GM18502 (cell line): ENCODE measurements around the gene OLR1.
"Not testable (repeated sequence)": the region's sequence is repeated elsewhere in the genome, so short reads cannot be mapped to it uniquely, and the experiment has no call there.

Experiments used
- ATAC-seq: cut with Tn5 transposase; IDR thresholded peaks from one replicate; pipeline ENCODE4 v1.9.1; 2021; ENCODE audit warnings: mild to moderate bottlenecking; ENCODE audit not compliant: unreplicated experiment, poor library complexity

Gene OLR1

GRCh38 chr12:10171973-10172728 is at the start of gene OLR1:
Gene OLR1, minus strand, starts transcription at chr12:10172132. Its CDS starts 55 bp downstream, at chr12:10172077.
- ATAC-seq = no peak

DNA sequence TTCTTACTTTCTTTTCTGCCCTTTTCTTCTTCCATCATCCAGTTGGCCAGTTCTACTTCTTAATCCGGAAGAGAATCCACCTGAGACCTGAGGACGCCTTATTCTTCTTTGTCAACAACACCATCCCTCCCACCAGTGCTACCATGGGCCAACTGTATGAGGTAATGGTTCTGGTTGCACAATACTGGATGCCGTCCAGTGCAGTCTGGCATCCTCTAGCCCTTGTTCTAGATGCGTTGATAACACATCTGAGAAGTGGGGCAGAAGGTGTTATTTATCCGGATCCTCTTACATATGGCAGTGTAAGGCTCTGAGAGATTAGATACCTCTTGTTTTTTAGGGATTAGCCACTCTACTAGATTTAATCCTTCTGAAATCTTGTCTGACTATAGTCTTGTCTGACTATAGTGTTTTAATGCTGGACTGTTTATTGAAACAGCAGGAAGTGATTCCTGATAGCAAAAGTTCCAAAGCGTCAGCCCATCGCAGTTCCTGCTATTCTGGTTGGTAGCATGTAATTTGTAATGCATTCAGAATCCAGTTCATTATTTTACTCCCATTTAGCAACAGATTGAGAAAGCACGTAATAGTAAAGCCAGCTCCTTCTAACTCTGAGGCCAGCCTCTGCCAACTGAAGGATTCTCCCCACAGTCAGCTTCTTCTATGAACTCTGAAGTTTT is 48.6 kb upstream of the OLR1 start:
- ATAC-seq = no peak

- ATAC-seq = no peak
These were observed 46.1 kb upstream of the OLR1 start for GRCh38 chr12:10218021-10218420.

DNA sequence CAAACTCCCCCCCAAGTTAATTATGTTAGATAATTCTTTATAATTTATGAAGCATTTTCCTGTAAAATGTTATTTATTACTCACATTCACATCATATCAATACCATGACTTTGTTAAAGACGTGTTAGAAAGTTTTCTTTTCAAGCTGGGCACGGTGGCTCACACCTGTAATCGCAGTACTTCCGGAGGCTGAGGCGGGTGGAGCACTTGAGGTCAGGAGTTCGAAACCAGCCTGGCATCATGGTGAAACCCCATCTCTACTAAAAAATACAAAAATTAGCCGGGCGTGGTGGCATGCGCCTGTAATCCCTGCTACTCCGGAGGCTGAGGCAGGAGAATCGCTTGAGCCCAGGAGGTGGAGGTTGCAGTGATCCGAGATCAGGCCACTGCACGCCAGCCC is 44.0 kb upstream of the OLR1 start:
- ATAC-seq = not testable (repeated sequence)

DNA sequence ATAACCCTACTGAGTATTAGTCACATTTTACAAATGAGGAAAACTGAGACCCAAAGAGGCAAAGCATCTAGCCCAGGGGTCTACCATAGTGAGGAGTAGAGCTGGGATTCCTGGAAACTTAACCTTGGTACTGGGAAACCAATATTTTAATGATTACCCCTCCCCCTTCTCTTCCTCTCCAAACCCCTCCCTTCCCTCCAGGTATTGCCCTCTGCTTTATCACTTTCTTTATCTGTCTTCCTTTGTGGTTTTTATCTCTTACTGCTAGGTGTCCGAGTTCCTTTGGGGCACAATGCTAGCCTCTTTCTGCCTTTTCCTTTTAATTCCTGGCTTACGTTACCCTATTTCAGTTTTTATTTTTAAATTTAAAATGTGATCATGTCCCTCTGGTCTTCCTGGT is 43.5 kb upstream of the OLR1 start:
- no peak for ATAC-seq

- no peak for ATAC-seq
These were observed 42.9 kb upstream of the OLR1 start for GRCh38 chr12:10214895-10215267.

DNA sequence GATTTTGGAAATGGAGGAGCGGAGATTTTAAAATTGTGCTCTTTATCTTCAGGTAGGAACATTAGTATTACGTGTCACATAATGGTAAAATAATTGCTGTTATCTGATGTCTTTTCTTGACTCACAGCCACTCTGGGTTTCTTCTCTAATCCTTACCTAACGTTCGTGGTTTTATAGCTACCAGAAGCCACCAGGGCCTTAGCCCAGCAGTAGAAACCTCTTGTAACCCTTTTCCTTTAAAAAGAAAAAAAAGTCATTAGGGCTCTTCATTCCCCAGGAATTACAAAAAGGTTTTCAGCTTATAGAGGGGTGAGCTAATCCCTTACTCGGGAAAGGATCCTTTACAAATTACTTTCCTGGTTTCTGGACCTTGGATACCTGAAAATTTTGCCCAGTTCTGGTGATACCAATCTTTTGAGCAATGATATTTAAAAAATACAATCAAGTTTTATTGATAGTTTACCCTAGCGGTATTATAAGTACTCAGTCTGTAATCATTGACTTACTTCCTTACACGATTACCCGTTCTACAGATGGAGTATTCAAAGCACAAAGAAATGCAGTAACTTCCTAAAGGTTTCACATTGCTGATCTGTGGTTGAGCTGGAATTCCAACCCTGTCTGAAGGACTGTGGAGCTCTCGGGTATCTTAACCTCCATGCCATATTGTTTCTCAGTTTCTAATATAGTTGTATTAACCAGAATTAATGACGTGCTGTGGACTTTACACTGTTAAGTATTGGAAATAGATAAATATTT is 42.4 kb upstream of the OLR1 start:
- ATAC-seq = no peak

DNA sequence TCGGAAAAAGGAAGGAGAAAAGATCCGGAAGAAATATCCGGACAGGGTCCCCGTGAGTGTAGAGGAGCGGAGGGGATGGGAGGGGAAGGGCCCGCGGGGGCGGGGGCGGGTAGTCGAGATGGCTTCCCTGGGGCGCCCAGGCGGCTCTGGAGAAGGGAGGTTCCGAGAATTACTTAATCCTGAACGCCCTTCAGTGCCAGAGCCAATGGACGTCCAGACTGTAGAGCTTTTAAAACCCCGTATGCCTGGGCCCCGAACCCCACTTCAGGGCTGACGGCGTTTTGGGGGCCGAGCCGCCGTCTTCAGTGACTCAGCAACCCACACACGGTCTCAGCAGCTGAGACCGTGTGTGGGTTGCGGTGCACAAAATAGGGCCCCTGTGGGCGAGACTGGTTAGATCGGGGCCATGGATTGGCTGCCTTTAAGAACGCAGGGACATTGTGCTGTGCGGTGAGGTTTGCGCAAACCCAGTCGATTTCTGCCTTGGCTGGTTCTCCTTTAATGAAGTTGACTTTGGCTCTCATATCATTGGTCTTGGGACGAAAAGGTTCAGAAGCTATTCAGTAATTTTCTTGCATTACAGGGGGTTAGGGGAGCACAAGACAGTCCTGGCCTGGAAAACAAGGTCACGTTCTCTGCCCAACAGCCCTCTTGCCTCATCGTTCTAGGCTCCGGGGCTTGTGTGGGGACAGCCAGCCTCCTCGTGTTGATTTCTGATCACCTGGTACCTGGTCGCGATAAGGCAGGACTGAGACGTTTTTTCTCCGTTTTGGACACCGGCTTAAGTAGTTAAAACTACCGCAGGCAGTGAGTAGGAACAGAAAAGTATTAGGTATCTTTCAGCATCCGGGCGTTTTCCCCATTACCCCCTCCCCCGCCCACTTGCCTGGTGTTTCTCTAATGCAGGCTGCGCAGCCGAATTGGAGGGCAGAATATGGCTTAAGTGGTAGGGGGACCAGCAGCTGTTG is 41.5 kb upstream of the OLR1 start:
- peak; percentile 62 for ATAC-seq

- ATAC-seq = peak; percentile 74
These were observed 40.8 kb upstream of the OLR1 start, which contains the start of gene GABARAPL1 for GRCh38 chr12:10212739-10213131. Gene GABARAPL1, plus strand, starts transcription at chr12:10212877. Its CDS starts 253 bp downstream, at chr12:10213130.

DNA sequence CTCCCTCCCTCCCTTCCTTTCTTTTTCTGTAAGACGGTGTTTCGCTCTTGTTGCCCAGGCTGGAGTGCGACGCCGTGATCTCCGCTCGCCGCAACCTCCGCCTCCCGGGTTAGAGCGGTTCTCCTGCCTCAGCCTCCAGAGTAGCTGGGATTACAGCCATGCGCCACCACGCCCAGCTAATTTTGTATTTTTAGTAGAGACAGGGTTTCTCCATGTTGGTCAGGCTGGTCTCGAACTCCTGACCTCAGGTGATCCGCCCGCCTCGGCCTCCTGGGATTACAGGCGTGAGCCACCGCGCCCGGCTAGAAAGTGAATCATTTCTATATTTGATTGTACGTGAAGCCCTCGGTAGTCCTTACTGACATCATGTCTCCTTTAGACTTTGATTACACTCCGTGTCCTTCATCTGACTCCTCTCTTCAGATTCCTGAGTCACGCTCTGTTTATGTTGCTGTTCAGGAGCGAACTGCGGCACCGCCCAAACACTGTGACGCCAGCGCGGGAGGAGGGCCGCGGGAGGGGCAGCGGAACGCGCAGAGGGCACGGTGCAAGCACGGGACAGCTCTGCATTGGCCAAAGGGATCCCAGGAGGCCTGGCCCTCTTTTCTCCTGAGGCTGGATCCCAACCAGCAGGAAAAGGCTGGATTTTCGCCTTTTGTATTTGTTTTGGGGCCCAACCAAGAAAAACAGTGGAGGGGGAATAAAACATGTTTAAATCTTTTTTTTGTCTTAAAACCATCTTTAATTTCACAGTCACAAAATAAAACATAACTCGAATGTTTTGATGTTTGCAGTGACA is 40.2 kb upstream of the OLR1 start:
- ATAC-seq = peak; percentile 75

DNA sequence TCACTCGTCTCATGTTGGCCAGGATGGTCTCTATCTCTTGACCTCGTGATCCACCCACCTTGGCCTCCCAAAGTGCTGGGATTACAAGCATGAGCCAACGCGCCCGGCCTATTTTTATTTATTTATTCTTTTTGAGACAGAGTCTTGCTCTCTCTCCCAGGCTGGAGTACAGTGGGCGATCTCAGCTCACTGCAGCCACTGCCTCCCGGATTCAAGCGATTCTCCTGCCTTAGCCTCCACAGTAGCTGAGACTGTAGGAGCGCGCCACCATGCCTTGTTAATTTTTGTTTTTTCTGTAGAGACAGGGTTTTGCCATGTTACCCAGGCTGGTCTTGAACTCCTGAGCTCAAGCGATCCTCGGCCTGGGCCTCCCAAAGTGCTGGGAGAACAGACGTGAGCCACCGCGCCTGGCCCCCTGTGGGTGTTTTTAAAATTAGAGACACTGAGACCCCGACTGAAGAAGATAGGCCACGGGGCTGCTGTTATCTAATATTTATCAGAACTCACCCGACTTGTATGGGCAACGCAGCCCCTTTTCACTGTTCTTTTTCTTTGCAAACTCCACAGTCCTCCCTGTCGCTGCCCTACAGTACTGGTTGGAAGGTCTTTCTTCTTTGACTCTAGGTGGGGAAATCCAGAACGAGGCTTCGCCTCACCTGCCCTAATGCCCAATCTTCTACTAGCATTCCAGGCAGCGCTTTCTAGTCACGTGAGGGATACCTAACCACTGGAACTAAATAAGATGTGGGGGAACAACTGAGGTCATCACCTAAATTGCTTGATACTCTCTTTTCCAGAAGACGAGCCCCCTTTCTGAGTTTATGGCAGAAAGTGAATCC is 39.4 kb upstream of the OLR1 start:
- ATAC-seq = no peak

GRCh38 chr12:10210225-10210624 is 38.3 kb upstream of the OLR1 start:
- no peak for ATAC-seq

- no peak for ATAC-seq
These were observed 35.2 kb upstream of the OLR1 start for GRCh38 chr12:10207136-10207535.

DNA sequence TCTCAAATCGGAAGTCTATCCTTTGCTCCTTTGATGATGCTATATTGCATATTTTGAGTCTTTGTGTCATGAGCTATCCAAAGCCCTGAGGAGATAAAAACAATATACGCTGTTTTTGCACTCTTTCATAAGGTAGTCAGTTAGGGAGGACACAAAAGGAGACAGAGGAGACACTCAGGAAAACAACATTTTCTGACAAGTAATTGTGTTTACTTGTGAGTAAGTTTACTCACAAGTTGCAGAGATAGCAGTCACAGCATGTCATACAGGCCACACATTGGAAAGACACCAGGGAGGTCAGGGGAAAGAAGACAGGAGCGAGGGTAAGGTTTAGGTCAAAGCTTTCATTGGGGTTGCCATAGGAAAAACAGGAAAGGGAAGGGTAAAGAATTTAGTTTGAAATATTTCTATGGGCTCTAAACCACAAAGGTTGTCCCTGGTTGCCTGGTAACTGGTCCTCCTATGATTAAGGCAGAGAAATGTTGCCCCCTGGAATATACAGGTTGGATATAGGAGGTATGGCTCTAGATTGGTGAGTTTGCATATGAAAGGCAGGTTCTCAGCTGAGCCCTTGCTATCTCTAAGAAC is 33.4 kb upstream of the OLR1 start:
- ATAC-seq = no peak

- ATAC-seq = not testable (repeated sequence)
These were observed 32.6 kb upstream of the OLR1 start for GRCh38 chr12:10204495-10204894.

GRCh38 chr12:10197879-10198278 is 25.9 kb upstream of the OLR1 start:
- ATAC-seq = no peak

DNA sequence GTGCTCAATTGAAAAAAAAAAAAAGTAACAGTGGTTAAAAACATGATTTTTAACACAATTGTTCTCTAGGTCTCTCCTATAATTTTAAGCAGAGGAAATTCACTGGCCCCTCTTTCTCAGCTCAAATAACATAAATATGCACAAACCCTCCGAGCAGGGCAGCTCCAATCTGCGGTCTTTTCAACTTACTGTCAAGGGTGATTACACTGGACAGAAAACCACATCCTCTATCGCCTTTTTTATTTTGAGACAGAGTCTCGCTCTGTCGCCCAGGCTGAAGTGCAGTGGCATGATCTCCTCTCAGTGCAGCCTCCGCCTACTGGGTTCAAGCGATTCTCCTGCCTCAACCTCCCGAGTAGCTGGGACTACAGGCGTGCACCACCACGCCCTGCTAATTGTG is 24.3 kb upstream of the OLR1 start:
- ATAC-seq = peak; percentile 86

GRCh38 chr12:10194160-10194670 is 22.3 kb upstream of the OLR1 start:
- ATAC-seq = no peak
